ENCODE data around the gene DSTYK.

DSTYK gene

DNA sequence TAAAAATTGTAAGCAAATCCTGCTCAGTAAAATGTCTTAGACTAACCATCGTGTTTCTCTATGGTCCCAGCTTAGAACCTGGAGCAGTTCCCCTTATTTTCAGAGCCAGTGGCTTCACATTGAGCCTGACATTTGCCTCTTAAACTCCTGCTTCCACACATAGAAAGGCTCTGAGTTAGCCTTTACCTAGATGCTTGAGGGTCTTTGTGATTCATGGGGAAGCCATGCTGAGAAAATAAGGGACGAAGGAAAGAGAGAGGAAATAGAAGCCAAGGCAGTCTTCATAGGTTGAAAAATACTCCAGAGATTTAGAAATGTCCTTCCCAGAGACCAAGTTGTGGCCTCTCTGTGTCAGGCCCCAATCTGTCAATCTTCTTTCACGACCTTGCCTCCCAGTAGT is 73.6 kb downstream of the DSTYK start:
- Histone ChIP-seq H3K4me1 (no peaks in the 10 kb centered on the region), H3K4me2 (ENCODE audit: low read length) (no peak overlapping the region), H2AFZ (no peak overlapping the region), H3K79me2 (no peaks in the 10 kb centered on the region), H3K4me3 (ENCODE audit: low read depth, low read length) (no peak overlapping the region), H3K36me3 (ENCODE audit: control insufficient read depth, insufficient read depth, low read length) (no peaks in the 10 kb centered on the region), H3K27me3 (ENCODE audit: control insufficient read depth, insufficient read depth, low read length) (no peaks in the 10 kb centered on the region), H3K9ac (no peak overlapping the region), H3K9me3 (ENCODE audit: control insufficient read depth, low read length) (no peaks in the 10 kb centered on the region), H3K27ac (no peak overlapping the region)
- TF ChIP-seq, protein P1, sequence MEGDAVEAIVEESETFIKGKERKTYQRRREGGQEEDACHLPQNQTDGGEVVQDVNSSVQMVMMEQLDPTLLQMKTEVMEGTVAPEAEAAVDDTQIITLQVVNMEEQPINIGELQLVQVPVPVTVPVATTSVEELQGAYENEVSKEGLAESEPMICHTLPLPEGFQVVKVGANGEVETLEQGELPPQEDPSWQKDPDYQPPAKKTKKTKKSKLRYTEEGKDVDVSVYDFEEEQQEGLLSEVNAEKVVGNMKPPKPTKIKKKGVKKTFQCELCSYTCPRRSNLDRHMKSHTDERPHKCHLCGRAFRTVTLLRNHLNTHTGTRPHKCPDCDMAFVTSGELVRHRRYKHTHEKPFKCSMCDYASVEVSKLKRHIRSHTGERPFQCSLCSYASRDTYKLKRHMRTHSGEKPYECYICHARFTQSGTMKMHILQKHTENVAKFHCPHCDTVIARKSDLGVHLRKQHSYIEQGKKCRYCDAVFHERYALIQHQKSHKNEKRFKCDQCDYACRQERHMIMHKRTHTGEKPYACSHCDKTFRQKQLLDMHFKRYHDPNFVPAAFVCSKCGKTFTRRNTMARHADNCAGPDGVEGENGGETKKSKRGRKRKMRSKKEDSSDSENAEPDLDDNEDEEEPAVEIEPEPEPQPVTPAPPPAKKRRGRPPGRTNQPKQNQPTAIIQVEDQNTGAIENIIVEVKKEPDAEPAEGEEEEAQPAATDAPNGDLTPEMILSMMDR (IDR thresholded peaks at IDR 0.05), result no peak

DNA sequence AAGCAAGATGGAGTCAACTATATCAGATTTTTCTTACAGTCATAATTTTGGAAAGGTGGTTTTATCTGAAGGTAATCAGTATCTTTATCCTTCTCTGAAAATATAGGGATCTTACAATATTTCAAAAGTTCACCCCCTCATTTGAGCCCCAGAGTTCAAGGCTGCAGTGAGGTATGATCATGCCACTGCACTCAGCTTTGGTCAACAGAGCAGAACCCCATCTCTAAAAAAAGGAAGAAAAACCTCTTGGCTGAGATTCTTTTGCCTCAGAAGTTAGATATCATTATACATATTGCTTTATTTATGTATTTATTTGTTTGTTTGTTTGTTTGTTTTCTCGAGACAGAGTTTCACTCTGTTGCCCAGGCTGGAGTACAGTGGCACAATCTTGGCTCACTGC is 78.2 kb downstream of the DSTYK start:
- no peaks in the 10 kb centered on the region for H3K27me3 ChIP-seq (ENCODE audit: control insufficient read depth, insufficient read depth, low read length)
- H3K9me3 ChIP-seq (ENCODE audit: control insufficient read depth, low read length), result no peaks in the 10 kb centered on the region
- H3K4me3 ChIP-seq (ENCODE audit: low read depth, low read length), result no peak overlapping the region
- no peak overlapping the region for H3K27ac ChIP-seq
- no peak overlapping the region for H3K4me2 ChIP-seq (ENCODE audit: low read length)
- TF ChIP-seq, protein P1 (IDR thresholded peaks at IDR 0.05), result no peak
- H3K79me2 ChIP-seq, result no peaks in the 10 kb centered on the region
- H3K9ac ChIP-seq, result no peak overlapping the region
- H3K36me3 ChIP-seq (ENCODE audit: control insufficient read depth, insufficient read depth, low read length), result no peaks in the 10 kb centered on the region
- H2AFZ ChIP-seq, result no peak overlapping the region
- H3K4me1 ChIP-seq, result no peaks in the 10 kb centered on the region

DNA sequence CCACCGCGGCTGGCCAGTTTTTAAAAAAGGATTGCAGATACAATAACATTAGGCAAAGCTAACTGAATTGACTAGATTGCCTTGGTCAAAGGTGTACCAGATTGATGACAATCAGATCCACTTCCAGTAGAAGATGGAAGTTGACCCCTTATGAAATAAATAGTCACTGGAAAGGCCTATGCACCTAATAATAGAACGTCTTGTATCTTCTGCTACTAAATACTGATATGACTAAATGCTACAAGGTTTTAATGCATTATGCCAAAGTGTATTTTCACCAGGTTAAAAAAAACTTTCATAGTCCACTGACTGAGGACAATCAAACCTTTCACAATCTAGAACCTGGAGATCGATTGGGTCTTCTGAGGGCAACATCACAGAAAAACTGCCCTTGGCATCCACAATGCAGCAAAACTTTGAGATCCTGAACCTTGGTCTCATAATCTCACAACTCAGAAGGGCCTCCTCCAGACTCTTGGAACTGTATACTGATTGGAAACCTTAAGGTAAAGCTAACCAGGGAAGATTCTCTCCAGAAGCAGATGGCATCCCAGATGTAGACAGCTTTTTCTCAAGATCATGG is 82.0 kb downstream of the DSTYK start:
- H3K27ac ChIP-seq, result no peak overlapping the region
- no peaks in the 10 kb centered on the region for H3K79me2 ChIP-seq
- TF ChIP-seq, protein P1 (IDR thresholded peaks at IDR 0.05), result no peak
- H3K27me3 ChIP-seq (ENCODE audit: control insufficient read depth, insufficient read depth, low read length), result no peaks in the 10 kb centered on the region
- H3K4me3 ChIP-seq (ENCODE audit: low read depth, low read length), result no peak overlapping the region
- no peaks in the 10 kb centered on the region for H3K4me1 ChIP-seq
- no peaks in the 10 kb centered on the region for H3K9me3 ChIP-seq (ENCODE audit: control insufficient read depth, low read length)
- no peak overlapping the region for H3K9ac ChIP-seq
- no peak overlapping the region for H3K4me2 ChIP-seq (ENCODE audit: low read length)
- H3K36me3 ChIP-seq (ENCODE audit: control insufficient read depth, insufficient read depth, low read length), result no peaks in the 10 kb centered on the region
- H2AFZ ChIP-seq, result no peak overlapping the region

DNA sequence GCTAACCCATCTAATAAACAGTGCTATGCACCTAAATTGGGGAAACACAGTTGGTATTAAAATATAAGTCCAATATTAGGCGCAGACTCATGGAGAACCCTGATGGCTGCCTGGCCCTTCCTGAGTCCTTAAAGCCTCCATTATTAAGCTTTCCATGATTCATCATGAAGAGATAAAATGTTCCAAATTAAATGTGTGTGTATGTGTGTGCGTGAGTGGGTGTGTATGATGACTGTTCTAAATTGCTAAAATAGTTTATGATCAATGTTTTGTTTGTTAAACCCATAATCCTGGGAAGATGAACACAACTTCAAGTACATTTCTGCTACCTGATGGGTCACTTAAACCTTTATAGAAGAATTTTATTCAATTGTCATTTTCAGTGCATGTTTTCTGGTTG is 83.5 kb downstream of the DSTYK start:
- Histone ChIP-seq H3K79me2 (no peaks in the 10 kb centered on the region), H3K4me3 (ENCODE audit: low read depth, low read length) (no peak overlapping the region), H3K27me3 (ENCODE audit: control insufficient read depth, insufficient read depth, low read length) (no peaks in the 10 kb centered on the region), H2AFZ (no peak overlapping the region), H3K4me1 (no peaks in the 10 kb centered on the region), H3K36me3 (ENCODE audit: control insufficient read depth, insufficient read depth, low read length) (no peaks in the 10 kb centered on the region), H3K27ac (no peak overlapping the region), H3K9ac (no peak overlapping the region), H3K9me3 (ENCODE audit: control insufficient read depth, low read length) (no peaks in the 10 kb centered on the region), H3K4me2 (ENCODE audit: low read length) (no peak overlapping the region)
- TF ChIP-seq, protein P1 (IDR thresholded peaks at IDR 0.05), result no peak

DNA sequence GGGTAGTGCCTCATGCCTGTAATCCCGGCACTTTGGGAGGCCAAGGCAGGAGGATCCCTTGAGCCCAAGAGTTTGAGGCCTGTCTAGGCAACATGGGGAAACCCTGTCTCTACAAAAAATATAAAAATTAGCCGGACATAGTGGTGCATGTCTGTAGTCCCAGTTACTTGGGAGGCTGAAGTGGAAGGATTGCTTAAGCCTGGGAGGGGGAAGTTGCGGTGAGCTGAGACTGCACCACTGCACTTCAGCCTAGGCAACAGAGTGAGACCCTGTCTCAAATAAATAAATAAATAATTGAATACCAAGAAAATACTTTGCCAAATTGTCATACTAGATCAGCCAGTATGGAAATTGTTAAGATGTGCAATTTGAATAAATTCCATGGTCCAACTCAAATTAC is 83.9 kb downstream of the DSTYK start:
- TF ChIP-seq, protein P1 (IDR thresholded peaks at IDR 0.05), result no peak
- H3K27me3 ChIP-seq (ENCODE audit: control insufficient read depth, insufficient read depth, low read length), result no peaks in the 10 kb centered on the region
- no peaks in the 10 kb centered on the region for H3K36me3 ChIP-seq (ENCODE audit: control insufficient read depth, insufficient read depth, low read length)
- no peaks in the 10 kb centered on the region for H3K9me3 ChIP-seq (ENCODE audit: control insufficient read depth, low read length)
- no peak overlapping the region for H3K4me2 ChIP-seq (ENCODE audit: low read length)
- H3K4me3 ChIP-seq (ENCODE audit: low read depth, low read length), result no peak overlapping the region
- no peak overlapping the region for H3K27ac ChIP-seq
- no peak overlapping the region for H2AFZ ChIP-seq
- H3K79me2 ChIP-seq, result no peaks in the 10 kb centered on the region
- H3K9ac ChIP-seq, result no peak overlapping the region
- H3K4me1 ChIP-seq, result no peaks in the 10 kb centered on the region

Data from parathyroid adenoma (tissue), 2 donors.